Measurements from ENCODE around the gene SLC8A1.

Gene SLC8A1

GRCh38 chr2:40256649-40257048 lies 195.2 kb downstream of the SLC8A1 start:
- no peak for TF ChIP-seq CTCF (IDR thresholded peaks at IDR 0.05)
- Histone ChIP-seq H3K27me3 (no peaks in the 10 kb centered on the region), H3K9me3 (no peaks in the 10 kb centered on the region), H3K4me1 (ENCODE audit: control insufficient read depth in 1 of 2, insufficient read depth in 1 of 2, low read depth in 1 of 2, low read length in 1 of 2) (no peaks in the 10 kb centered on the region), H3K27ac (no peak overlapping the region), H3K4me3 (ENCODE audit: low read depth in 1 of 2, low read length in 1 of 2) (no peak overlapping the region), H3K36me3 (no peaks in the 10 kb centered on the region)

GRCh38 chr2:40256008-40256407 lies 195.9 kb downstream of the SLC8A1 start:
- TF ChIP-seq CTCF (IDR thresholded peaks at IDR 0.05): no peak
- Histone ChIP-seq H3K4me3 (ENCODE audit: low read depth in 1 of 2, low read length in 1 of 2) (no peak overlapping the region), H3K9me3 (no peaks in the 10 kb centered on the region)

GRCh38 chr2:40255103-40255502 lies 196.8 kb downstream of the SLC8A1 start:
- Histone ChIP-seq H3K4me3 (ENCODE audit: low read depth in 1 of 2, low read length in 1 of 2) (no peak overlapping the region), H3K9me3 (no peaks in the 10 kb centered on the region), H3K27me3 (no peaks in the 10 kb centered on the region), H3K27ac (no peak overlapping the region), H3K4me1 (ENCODE audit: control insufficient read depth in 1 of 2, insufficient read depth in 1 of 2, low read depth in 1 of 2, low read length in 1 of 2) (no peaks in the 10 kb centered on the region), H3K36me3 (no peaks in the 10 kb centered on the region)
- no peak for TF ChIP-seq CTCF (IDR thresholded peaks at IDR 0.05)

More at GRCh38 chr2:40256008-40256407, 195.9 kb downstream of the SLC8A1 start:
- H3K4me1 ChIP-seq (ENCODE audit: control insufficient read depth in 1 of 2, insufficient read depth in 1 of 2, low read depth in 1 of 2, low read length in 1 of 2): no peaks in the 10 kb centered on the region
- no peak overlapping the region for H3K27ac ChIP-seq
- H3K27me3 ChIP-seq: no peaks in the 10 kb centered on the region
- H3K36me3 ChIP-seq: no peaks in the 10 kb centered on the region

GRCh38 chr2:40254611-40255010 lies 197.3 kb downstream of the SLC8A1 start:
- H3K36me3 ChIP-seq: no peaks in the 10 kb centered on the region

GRCh38 chr2:40251137-40251536 lies 200.8 kb downstream of the SLC8A1 start:
- TF ChIP-seq CTCF (IDR thresholded peaks at IDR 0.05): no peak
- H3K36me3 ChIP-seq: no peaks in the 10 kb centered on the region
- no peaks in the 10 kb centered on the region for H3K9me3 ChIP-seq
- no peak overlapping the region for H3K4me3 ChIP-seq (ENCODE audit: low read depth in 1 of 2, low read length in 1 of 2)
- no peaks in the 10 kb centered on the region for H3K27me3 ChIP-seq
- no peaks in the 10 kb centered on the region for H3K4me1 ChIP-seq (ENCODE audit: control insufficient read depth in 1 of 2, insufficient read depth in 1 of 2, low read depth in 1 of 2, low read length in 1 of 2)
- H3K27ac ChIP-seq: no peak overlapping the region

More at GRCh38 chr2:40254611-40255010, 197.3 kb downstream of the SLC8A1 start:
- TF ChIP-seq CTCF (IDR thresholded peaks at IDR 0.05): no peak
- Histone ChIP-seq H3K27me3 (no peaks in the 10 kb centered on the region), H3K4me1 (ENCODE audit: control insufficient read depth in 1 of 2, insufficient read depth in 1 of 2, low read depth in 1 of 2, low read length in 1 of 2) (no peaks in the 10 kb centered on the region), H3K4me3 (ENCODE audit: low read depth in 1 of 2, low read length in 1 of 2) (no peak overlapping the region), H3K9me3 (no peaks in the 10 kb centered on the region), H3K27ac (no peak overlapping the region)

GRCh38 chr2:40249577-40249976 lies 202.3 kb downstream of the SLC8A1 start:
- TF ChIP-seq CTCF (IDR thresholded peaks at IDR 0.05): no peak
- Histone ChIP-seq H3K36me3 (no peaks in the 10 kb centered on the region), H3K4me1 (ENCODE audit: control insufficient read depth in 1 of 2, insufficient read depth in 1 of 2, low read depth in 1 of 2, low read length in 1 of 2) (no peaks in the 10 kb centered on the region), H3K4me3 (ENCODE audit: low read depth in 1 of 2, low read length in 1 of 2) (no peak overlapping the region), H3K27ac (no peak overlapping the region), H3K9me3 (no peaks in the 10 kb centered on the region), H3K27me3 (no peaks in the 10 kb centered on the region)
